GM21360 (cell line): Measurements from ENCODE around the gene JAK1.

Source experiments
- ATAC-seq: cut with Tn5 transposase; IDR thresholded peaks from one replicate; pipeline ENCODE4 v1.9.1; 2021; ENCODE audit warnings: mild to moderate bottlenecking, moderate library complexity; ENCODE audit not compliant: unreplicated experiment

The JAK1 gene

DNA sequence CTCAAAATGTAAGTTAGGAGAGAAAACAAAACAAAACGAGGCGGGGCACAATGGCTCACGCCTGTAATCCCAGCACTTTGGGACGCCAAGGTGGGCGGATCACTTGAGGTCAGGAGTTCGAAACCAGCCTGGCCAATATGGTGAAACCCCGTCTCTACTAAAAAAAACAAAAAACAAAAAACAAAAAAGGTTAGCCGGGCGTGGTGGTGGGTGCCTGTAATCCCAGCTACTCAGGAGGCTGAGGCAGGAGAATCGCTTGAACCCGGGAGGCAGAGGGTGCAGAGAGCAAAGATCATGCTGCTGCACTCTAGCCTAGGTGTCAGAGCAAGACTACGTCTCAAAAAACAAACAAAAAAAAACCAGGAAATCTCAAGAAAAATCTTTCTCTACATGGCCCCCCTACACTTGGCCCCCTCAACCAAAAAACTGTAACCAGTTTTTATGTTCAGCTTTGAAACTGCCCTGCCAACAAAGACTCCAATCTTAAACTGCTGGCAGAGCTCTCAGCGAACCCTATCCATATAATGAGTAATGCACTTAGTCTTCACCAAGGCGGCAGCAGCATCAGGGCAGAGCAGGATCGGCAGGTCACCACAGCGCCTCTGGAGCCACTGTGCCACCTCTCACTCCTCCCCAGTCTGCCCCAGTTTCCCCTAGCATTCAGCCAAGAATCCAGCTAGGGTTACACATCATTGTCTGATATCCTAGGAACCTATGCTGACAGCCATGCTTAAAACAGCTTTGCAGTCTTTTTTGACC, 71.7 kb downstream of the JAK1 start:
- ATAC-seq = no peak

DNA sequence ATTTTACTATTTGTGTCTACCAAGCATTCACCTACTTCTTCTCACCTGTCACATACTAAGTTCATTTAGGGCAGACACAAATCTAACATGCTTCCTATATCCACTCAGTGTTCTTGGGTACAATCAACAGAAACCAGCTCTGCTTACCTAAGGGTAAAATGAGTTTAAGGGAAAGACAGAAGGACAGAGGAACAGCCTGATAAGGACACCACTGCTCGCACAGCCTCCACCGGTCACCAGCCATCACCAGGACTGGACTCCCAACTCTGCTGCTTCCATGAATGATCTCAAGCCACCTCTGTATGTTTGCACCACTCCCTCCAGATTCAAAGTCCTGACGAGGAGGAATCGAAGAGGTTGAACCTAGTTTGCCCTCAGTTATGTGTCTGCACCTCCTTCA, 72.4 kb downstream of the JAK1 start:
- no peak for ATAC-seq

DNA sequence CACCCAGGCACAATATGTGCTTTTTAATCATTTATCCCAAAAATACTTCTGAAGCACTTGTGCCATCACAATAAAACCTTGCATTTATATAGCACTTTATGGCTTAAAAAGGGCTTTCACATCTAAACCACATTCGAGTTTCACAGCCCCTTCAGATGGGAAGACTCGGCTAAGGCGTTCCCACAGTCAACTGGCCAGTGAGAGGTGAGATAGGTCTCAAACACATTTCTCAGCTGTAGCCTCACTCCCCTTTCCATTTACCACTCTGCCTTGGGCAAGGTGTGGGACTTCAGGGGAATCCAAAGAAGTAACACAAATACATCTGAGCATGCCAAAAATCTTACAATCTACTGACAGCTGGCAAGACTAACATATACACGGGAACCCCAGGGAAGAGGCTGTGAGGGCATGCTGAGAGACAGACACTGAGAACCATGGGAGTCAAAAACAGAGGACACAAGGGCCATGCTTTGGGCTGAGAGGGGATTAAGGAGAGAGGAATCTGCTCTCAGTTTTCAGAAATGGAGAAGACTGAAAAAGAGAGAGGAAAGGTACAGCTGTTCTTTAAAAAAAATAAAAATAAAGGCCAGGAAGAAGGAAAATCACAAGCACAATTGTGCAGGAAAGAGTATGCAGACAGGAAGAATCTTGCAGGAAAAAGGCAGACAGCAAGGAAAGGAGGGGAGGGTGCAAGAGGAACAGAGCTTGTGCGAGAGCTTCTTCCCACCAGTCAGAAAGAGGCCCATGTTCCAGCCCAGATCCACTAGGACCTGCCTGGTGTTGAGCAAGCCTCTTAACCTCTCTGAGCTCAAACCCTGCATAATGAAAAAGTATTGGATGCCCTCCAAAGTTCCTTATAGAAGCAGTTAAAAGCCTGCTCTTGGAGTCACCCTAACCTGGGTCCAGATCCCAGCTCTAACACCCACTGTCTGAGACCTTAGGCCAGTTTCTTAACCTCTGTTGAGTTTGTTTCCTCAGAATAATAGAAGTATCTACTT, 73.5 kb downstream of the JAK1 start:
- ATAC-seq = no peak

DNA sequence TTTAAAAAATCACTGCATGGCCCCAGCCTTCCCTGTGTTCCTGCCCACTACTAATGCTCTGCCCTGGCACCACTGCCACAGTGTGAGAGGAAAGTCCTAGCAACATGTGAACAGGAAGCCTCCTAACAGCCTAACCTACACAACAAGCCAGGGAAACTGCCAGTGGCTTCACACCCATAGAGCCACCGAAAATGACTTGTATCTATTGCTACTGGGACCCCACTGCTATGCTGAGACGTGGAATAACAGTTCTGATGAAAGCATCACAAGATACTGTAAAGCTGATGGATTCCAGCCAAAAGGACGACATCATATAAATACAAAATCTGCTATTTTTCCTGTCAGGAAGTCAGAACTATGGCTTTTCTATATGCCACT, 74.9 kb downstream of the JAK1 start:
- no peak for ATAC-seq

DNA sequence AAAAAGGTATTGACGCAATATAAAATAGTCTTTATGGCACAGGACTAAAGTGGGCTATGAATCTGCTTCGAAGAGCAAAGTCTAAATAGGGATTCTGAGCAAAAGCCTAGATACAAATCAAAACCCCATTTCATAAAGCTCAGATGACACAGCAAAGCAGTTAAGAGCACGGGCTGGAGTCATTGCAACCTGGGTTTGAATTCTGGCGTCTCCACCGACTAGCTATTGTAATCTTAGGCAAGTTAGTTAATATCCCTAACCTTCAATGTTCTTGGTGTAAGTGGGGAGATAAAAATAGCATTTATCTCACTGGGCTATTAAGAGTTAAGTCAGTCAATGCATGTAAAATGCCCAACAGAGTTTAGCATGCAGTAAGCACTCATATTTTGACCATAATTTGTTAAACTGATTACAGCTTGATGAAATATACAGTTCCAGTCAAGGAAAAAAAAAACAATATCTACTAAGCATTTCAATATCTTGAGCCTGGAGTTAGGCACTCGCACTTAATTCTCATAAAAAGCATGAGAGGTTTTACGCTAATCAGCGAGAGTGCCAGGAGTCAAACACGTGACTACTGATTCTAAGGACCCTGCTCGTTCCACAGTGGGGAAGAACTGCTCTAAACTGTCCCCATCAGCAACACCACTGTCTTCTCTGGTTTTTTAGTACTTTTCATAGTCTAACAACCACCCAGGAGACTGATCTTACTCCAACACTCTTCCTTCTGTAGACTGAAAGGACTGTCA, 75.5 kb downstream of the JAK1 start:
- ATAC-seq = no peak

DNA sequence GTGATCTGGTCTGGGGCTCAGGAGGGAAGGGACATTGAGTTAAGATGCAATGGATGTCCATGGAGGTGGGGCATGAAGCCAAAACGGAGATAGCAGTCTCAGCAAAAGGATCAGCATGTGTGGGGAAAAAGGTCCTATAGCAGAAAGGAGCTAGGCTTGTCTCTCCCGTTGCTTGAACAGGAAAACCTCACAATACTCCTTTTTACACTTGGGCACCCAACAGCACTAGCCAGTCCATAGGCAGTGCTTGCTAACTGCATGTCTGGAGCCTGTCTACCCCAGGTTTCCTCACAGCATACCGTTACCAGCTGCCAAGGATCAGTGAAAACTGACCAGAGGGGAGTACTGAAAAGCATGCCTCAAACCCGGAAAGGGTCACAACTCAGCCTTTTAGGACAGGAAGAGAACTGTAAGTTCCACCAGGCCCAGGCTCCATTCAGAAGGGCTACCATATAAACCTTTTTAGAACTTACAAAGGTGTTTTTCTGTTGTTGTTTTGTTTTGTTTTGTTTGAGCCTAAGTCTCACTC, 78.6 kb downstream of the JAK1 start:
- ATAC-seq = no peak

DNA sequence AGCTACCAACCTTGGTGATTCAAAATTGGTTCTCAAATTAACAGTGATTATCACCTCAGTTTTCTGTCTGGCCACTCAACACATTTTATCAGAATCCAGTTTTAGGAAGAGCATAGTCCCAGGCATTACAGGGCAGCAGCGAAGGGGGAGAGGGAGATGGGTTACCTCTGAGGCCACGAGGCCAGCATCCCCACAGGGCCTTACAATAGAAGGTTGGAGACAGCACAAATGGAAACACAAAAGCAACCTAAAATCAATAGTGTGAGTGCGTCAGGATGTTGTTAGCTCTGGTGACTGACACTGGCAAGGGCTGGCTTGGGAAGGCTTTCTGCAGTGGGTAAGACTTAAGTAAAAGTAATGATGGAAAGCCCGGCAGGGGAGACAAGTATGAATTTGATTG, 79.5 kb downstream of the JAK1 start:
- no peak for ATAC-seq

DNA sequence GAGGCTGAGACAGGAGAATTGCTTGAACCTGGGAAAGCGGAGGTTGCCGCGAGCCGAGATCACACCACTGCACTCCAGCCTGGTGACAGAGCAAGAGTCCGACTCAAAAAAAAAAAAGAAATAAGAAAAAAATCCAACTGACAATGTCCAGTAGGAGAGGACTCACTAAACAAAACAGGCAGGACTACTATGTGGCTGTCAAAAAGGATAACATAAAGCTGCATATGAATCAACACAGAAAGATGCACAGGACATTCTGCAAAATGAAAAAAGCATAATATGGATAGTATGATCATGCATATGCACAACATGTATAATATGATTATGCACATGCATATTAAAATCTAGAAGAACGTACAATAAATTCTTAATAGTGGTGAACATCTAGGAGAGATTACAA, 80.7 kb downstream of the JAK1 start:
- no peak for ATAC-seq

DNA sequence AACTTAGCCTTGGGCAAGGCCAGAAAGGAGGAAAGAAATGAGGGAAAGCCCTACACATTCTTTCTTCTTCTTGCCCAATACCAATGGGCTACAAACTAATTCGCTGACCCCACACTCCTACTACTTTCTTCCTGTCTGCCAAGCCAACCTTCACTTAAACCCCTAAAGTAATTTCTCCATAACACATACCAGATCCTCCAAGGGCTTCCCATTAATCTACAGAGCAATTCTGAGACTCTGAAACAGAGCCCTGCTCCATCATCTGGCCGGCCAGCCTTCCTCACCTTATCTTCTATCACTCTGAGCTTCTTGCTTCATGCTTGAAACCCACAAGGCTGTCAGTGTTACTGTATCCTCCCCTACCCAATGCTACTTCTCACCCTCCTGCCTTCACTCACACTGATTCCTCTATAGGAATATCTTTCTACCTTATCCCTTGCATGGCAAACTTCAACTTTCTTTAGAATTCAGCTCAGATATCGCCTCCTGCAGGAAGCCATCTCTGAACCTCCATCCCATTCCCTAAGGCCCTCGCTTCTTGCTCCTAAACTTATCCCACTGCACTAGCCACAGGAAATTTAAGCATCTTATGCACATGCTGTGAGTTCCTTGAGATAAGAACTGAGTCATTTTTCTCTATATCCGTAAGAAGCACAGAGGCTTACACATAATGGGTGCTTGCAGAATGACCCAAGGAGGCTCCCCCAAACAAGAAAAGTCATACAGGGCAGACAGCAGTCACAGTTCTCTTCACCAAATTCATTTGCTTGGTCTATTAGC, 81.9 kb downstream of the JAK1 start:
- no peak for ATAC-seq

DNA sequence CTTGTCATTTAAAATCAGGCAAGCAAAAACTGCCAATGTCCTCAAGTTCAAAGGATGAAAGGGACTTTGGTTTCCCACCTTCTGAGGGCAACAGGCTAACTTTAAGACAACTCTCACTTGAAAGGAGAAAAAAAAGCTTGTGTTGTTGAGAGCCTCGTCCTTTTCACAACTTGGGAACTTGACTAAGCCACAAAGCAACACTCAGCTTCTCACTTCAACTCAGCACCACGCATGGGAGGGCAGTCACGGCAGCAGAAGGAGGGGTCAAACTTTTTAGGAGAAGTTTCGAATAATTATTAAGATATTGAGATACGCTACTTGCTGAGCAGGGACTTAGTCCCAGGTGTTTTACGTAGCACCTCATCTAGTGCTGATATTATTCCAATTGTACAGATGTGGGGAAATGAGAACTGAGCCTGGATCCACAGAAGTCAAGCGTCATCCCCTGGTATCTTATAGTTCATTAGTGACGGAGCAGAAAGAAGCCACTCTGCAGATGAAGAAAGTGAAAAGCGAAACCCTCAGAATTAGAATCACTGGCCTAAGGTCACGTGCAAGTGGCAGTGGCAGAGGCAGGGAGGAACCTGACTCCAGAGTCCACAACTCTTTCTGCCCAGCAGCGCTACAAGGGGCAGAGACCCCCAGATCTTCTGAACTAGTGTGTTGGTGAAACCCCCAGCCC, 83.6 kb downstream of the JAK1 start:
- peak; percentile 79 for ATAC-seq

DNA sequence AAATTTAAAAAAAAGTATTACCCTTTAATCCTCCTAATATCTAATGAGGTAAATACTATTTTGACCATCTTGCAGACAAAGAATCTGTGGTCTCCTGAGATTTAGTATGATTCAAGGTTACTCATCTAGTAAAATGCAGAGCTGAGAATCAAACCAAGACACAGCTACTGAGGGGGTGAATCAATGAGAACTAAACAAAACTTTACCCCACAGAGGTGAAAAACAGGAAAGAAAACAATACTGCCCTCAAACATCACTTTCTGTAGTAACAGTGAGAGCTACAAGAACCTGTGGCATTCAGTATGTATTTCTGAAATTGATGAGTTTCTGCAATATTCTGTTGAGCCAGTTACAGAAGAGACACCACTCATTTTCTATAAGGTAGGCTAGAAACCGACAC, 85.1 kb downstream of the JAK1 start:
- ATAC-seq = peak; percentile 49

DNA sequence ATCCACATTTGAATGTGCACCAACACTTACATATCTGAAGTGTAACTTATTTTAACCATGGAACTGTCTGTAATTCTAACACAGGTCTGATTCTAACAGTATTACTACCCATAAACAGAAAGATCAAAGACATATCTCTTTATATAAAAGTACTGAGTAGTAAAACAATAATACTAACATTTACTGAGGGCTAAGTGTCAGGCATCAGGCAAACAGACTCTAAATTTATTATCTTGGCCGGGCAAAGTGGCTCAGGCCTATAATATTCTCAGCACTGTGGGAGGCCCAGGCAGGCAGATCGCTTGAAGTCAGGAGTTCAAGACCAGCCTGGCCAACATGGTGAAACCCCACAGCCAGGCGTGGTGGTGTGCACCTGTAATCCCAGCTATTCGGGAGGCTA, 85.9 kb downstream of the JAK1 start:
- ATAC-seq = no peak

DNA sequence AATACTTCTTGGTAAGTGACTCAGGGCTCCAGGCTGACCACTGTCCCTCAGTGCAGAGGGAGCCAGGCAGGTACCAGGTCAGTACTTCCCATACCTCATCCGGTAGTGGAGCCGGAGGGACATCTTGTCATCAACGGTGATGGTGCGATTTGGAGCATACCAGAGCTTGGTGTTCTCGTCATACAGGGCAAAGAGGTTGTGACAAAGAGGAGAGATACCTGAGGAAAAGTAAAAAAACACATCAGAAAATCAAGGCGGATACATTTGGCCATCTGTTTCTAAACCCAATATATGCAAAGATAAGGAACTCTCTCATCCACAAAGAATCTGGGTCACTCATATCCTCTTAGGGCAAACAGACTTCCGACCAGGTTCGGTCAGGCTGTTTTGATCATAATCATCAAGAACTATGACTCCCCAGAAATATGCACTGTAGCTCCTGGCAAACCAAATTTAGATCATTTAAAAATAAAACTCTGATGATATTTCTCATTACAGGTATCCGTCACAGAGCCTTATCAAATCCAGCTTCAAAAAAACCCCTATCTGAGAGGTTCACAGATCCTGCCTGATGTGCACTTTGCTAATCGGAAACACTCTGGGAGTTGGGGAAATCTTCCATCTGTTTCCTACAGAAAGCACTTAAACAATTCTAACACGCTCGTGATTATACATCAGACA, 87.3 kb downstream of the JAK1 start:
- no peak for ATAC-seq

DNA sequence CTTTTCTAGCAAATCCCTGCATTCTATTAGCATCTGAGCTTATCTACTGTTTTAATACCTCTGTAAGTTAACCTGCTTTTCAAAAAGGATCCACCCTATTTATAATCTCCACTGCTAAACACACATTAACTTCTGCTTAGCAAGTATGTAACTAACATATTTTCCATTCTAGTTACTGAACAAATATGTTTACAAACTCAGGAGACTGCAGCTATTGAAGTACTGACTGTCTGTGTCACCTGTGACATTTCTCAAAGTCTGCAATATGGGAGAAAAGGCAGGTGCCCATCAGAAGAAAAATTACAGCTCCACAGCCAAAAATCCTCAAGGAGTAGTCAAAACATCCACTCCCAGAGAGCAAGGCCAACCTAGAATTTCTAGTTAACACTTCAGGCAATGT, 88.3 kb downstream of the JAK1 start:
- ATAC-seq = no peak

DNA sequence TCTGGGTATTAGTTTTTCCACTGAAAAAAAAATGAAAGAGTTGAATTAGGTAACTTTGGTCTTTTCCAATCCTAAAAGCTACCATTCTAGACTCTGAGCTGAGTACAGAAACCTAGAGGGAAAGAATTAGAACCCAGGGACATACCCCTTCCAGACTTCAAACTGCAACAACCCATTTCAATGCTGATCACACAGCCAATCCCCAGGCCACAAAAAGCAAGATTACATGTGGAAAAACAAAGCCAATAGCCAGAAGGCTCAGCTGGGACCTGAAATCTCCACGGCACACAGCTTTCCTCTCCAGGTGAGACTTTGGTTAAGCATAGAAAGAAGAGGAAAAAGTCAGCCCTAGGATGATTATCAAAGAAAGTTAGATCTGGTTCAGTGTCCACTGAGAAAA, 88.8 kb downstream of the JAK1 start:
- ATAC-seq = no peak

DNA sequence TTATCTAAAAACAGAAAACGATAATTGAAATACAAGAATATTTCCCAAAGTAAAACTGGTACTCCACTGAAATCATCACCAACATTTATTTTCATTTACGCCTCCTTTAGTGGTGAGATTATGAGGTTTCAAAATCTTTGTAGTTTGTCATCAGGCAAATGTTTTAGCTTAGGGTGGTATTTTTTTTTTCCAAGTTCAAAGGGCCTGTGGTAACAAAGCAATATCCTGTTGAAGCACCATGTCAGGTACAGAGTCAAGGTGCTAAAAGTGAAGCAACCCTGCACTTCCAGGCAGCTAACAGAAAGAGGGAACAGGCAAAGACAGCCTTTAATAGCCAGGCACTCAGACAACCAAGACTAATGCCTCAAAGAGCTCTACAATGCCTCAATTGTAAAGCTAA, 89.2 kb downstream of the JAK1 start:
- no peak for ATAC-seq

DNA sequence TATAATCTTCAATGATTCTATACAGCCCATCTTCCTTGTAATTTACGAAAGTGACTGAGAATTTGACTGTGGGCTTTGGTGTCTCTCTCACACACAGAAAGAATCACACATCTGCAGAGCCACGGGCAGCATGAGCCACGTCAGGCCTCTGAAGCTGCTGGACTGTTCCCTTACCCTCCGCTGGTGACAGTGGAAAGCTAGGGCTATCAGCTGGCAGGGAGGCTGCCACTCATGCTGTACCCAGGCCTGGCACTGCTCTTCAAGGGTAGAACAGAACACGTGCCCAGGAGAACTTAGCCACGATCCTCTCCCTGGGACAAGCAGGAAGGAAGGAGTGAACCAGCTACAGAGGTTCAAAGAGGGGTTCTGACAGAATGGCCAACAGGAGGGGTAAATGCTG, 90.7 kb downstream of the JAK1 start:
- ATAC-seq = no peak

DNA sequence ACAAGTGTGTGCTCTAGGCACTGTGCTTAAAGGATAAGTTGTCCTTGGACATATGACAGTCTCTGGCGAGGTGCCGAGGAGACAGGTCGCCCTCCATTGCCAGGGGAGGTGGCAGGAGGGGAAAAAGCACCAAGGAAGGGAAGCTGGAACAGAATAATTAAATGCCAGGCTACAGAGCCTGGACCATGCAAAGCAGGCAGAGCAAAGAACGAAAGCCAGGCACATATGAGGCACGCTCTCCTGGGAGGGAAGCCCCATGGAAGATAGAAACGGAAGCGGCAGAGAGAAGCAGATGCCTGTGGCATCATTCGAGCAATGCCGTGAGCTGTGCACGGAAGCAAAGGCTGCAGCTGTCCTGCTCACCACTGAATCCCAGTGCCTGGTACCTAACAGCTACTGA, 91.2 kb downstream of the JAK1 start:
- no peak for ATAC-seq

DNA sequence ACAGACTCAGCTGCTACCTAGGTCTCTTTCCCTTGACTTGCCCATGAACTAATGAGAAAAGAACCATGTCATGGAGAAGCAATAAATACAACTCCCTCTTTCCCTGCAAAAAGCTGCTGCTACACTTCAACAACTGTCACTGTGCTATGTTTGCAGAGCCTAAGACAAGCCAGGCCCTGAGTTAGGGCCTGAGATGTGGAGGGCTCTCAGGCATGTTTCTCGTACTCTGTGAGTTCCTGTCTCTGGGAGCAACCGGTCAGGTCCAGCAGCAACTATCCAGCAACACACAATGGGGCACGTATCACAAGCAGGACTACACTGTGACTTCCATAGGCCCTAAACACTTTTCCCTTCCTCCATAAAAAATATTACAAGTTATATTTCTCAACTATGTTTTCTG, 91.7 kb downstream of the JAK1 start:
- no peak for ATAC-seq
